ENCODE measurements around the gene DLG2.
"Not testable (repeated sequence)": the region's sequence is repeated elsewhere in the genome, so short reads cannot be mapped to it uniquely, and the experiment has no call there.

DLG2 gene

DNA sequence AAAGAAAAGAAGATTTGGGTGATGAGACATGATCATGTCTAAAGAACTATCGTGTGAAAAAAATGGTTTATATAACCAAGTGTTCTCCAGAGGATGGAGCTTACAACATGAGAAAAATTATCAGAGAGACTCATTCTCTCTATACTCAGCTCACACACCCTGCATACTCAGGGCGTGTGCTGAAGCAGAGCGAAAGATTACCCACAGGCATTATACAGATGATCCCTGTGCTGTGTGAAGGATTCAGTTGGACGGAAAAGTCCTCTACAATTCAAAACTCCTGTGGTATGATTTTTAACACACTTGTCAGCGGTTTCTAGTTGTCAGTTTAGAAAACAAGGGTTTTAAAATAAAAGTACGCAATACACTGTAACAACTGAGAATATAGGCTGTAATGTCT lies 267.3 kb downstream of the DLG2 start:
- H4K20me1 ChIP-seq (ENCODE audit: insufficient read depth, low read length): no peaks in the 10 kb centered on the region
- no peaks in the 10 kb centered on the region for H3K9me2 ChIP-seq (replicated peaks; ENCODE audit: insufficient read depth, low read length)
- H3F3A ChIP-seq (ENCODE audit: insufficient read depth, low read length): no peaks in the 10 kb centered on the region
- no peaks in the 10 kb centered on the region for H3K9me3 ChIP-seq (replicated peaks; ENCODE audit: insufficient read depth, low read length)
- no peak overlapping the region for H3K4me3 ChIP-seq (ENCODE audit: low read length)
- H3K4me1 ChIP-seq (ENCODE audit: low read length): no peaks in the 10 kb centered on the region
- no peaks in the 10 kb centered on the region for H3K36me3 ChIP-seq (replicated peaks; ENCODE audit: insufficient read depth, low read length)
- no peak overlapping the region for H3K9ac ChIP-seq (ENCODE audit: low read length)
- no peaks in the 10 kb centered on the region for H3K27me3 ChIP-seq (replicated peaks; ENCODE audit: insufficient read depth, low read length)
- no peak overlapping the region for H3K27ac ChIP-seq (ENCODE audit: low read length)
- TF ChIP-seq, protein P1, sequence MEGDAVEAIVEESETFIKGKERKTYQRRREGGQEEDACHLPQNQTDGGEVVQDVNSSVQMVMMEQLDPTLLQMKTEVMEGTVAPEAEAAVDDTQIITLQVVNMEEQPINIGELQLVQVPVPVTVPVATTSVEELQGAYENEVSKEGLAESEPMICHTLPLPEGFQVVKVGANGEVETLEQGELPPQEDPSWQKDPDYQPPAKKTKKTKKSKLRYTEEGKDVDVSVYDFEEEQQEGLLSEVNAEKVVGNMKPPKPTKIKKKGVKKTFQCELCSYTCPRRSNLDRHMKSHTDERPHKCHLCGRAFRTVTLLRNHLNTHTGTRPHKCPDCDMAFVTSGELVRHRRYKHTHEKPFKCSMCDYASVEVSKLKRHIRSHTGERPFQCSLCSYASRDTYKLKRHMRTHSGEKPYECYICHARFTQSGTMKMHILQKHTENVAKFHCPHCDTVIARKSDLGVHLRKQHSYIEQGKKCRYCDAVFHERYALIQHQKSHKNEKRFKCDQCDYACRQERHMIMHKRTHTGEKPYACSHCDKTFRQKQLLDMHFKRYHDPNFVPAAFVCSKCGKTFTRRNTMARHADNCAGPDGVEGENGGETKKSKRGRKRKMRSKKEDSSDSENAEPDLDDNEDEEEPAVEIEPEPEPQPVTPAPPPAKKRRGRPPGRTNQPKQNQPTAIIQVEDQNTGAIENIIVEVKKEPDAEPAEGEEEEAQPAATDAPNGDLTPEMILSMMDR (IDR thresholded peaks at IDR 0.05; ENCODE audit: low read length): no peak
- TF ChIP-seq EZH2 (optimal IDR thresholded peaks at IDR 0.05; ENCODE audit: low read depth, low read length): no peak
- no peak for TF ChIP-seq EZH2phosphoT487 (IDR thresholded peaks at IDR 0.05; ENCODE audit: low read length)
- no peak overlapping the region for H3K4me2 ChIP-seq (ENCODE audit: low read depth, low read length)
- no peaks in the 10 kb centered on the region for H3K79me2 ChIP-seq (ENCODE audit: low read length)
- H2AFZ ChIP-seq (ENCODE audit: low read length): no peak overlapping the region
- no peak for DNase-seq

DNA sequence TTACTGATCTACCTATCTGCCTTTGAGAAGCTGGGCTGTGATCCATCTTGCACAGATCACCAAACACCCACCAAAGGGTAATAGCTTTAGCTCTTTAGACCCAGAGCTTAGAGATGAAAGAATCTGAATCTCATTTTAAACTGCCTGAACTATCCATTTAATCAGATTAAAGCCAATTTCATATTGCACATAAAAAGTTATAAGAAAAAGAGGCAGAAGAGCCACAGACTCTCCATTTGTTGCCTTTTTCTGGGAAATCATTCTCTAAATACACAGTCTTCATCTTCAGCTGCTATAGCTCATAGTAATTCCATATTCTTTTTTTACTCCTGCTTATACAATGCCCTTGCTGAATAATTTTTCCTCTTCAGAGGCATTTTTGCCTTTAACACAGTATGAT lies 271.2 kb downstream of the DLG2 start:
- no peaks in the 10 kb centered on the region for H3K36me3 ChIP-seq (replicated peaks; ENCODE audit: insufficient read depth, low read length)
- no peaks in the 10 kb centered on the region for H3K9me2 ChIP-seq (replicated peaks; ENCODE audit: insufficient read depth, low read length)
- no peak overlapping the region for H2AFZ ChIP-seq (ENCODE audit: low read length)
- TF ChIP-seq, protein P1 (IDR thresholded peaks at IDR 0.05; ENCODE audit: low read length): no peak
- no peaks in the 10 kb centered on the region for H3F3A ChIP-seq (ENCODE audit: insufficient read depth, low read length)
- no peak for DNase-seq
- H3K9me3 ChIP-seq (replicated peaks; ENCODE audit: insufficient read depth, low read length): no peaks in the 10 kb centered on the region
- no peaks in the 10 kb centered on the region for H4K20me1 ChIP-seq (ENCODE audit: insufficient read depth, low read length)
- no peak overlapping the region for H3K4me2 ChIP-seq (ENCODE audit: low read depth, low read length)
- H3K4me1 ChIP-seq (ENCODE audit: low read length): no peaks in the 10 kb centered on the region
- no peak overlapping the region for H3K27ac ChIP-seq (ENCODE audit: low read length)
- no peak overlapping the region for H3K4me3 ChIP-seq (ENCODE audit: low read length)
- H3K9ac ChIP-seq (ENCODE audit: low read length): no peak overlapping the region
- H3K27me3 ChIP-seq (replicated peaks; ENCODE audit: insufficient read depth, low read length): no peaks in the 10 kb centered on the region
- no peaks in the 10 kb centered on the region for H3K79me2 ChIP-seq (ENCODE audit: low read length)

DNA sequence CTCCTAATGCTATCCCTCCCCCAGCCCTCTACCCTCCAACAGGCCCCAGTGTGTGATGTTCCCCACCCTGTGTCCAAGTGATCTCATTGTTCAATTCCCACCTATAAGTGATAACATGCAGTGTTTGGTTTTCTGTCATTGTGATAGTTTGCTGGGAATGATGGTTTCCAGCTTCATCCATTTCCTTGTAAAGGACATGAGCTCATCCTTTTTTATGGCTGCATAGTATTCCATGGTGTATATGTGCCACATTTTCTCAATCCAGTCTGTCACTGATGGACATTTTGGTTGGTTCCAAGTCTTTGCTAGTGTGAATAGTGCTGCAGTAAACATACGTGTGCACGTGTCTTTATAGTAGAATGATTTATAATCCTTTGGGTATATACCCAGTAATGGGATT lies 277.6 kb downstream of the DLG2 start:
- H4K20me1 ChIP-seq (ENCODE audit: insufficient read depth, low read length); H3K9ac ChIP-seq (ENCODE audit: low read length); H3K79me2 ChIP-seq (ENCODE audit: low read length); H3K27me3 ChIP-seq (replicated peaks; ENCODE audit: insufficient read depth, low read length); H3K4me3 ChIP-seq (ENCODE audit: low read length); H3F3A ChIP-seq (ENCODE audit: insufficient read depth, low read length); DNase-seq; H3K27ac ChIP-seq (ENCODE audit: low read length); H2AFZ ChIP-seq (ENCODE audit: low read length); H3K36me3 ChIP-seq (replicated peaks; ENCODE audit: insufficient read depth, low read length); H3K4me2 ChIP-seq (ENCODE audit: low read depth, low read length); H3K9me2 ChIP-seq (replicated peaks; ENCODE audit: insufficient read depth, low read length); H3K9me3 ChIP-seq (replicated peaks; ENCODE audit: insufficient read depth, low read length); H3K4me1 ChIP-seq (ENCODE audit: low read length): not testable (repeated sequence)

DNA sequence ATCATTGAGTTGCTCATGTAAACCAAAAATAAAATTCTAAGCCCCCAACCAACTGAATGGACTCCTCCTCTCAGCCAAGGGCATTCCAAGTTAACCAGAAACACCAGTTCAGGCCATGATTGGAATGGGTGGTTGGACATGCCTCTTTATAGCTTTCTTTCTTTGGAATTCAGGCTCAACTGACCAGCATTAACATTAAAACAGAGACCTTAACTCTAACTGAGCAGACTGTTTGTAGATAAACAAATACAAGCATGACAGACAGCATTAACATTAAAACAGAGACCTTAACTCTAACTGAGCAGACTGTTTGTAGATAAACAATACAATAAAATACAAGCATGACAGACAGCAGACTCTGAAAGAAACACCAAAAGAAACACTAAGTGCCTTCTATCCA lies 278.2 kb downstream of the DLG2 start:
- no peak overlapping the region for H3K4me2 ChIP-seq (ENCODE audit: low read depth, low read length)
- no peak overlapping the region for H3K4me3 ChIP-seq (ENCODE audit: low read length)
- no peak for DNase-seq
- TF ChIP-seq EZH2 (optimal IDR thresholded peaks at IDR 0.05; ENCODE audit: low read depth, low read length): no peak
- TF ChIP-seq, protein P1 (IDR thresholded peaks at IDR 0.05; ENCODE audit: low read length): no peak
- TF ChIP-seq EZH2phosphoT487 (IDR thresholded peaks at IDR 0.05; ENCODE audit: low read length): no peak
- no peaks in the 10 kb centered on the region for H3K9me3 ChIP-seq (replicated peaks; ENCODE audit: insufficient read depth, low read length)
- H3K9me2 ChIP-seq (replicated peaks; ENCODE audit: insufficient read depth, low read length): no peaks in the 10 kb centered on the region
- H3K36me3 ChIP-seq (replicated peaks; ENCODE audit: insufficient read depth, low read length): no peaks in the 10 kb centered on the region
- H3K4me1 ChIP-seq (ENCODE audit: low read length): no peaks in the 10 kb centered on the region
- H2AFZ ChIP-seq (ENCODE audit: low read length): no peak overlapping the region
- no peaks in the 10 kb centered on the region for H3K79me2 ChIP-seq (ENCODE audit: low read length)
- no peaks in the 10 kb centered on the region for H4K20me1 ChIP-seq (ENCODE audit: insufficient read depth, low read length)
- H3K27me3 ChIP-seq (replicated peaks; ENCODE audit: insufficient read depth, low read length): no peaks in the 10 kb centered on the region
- no peak overlapping the region for H3K9ac ChIP-seq (ENCODE audit: low read length)
- no peak overlapping the region for H3K27ac ChIP-seq (ENCODE audit: low read length)
- no peaks in the 10 kb centered on the region for H3F3A ChIP-seq (ENCODE audit: insufficient read depth, low read length)

Measured in MM.1S (cell line).